Heart left ventricle (tissue), 13 donors: ENCODE results near the gene ABR.

ENCODE experiments used
- CTCF ChIP-seq, 12 donors: fragments of 200-600 bp; sonication (generic) in 4 of 12; IDR thresholded peaks; one replicate each; pipeline versions ENCODE4 v1.5.0 to v1.8.0; 2018 to 2022; ENCODE audit warnings: antibody characterized with exemption in 12 of 12, mild to moderate bottlenecking in 5 of 12
- POLR2A ChIP-seq, 2 donors: fragments of 450-650 bp; IDR thresholded peaks; one replicate each; pipeline ENCODE4 v1.6.1; 2017; ENCODE audit warnings: antibody characterized with exemption in 2 of 2, mild to moderate bottlenecking in 2 of 2, moderate library complexity in 2 of 2
- donor health status: ischemic (EF 13 %, LVEDD 7.1; RV severe dilation, severe dysfunction).
- donor health status: DM: no; HTN: yes; CAD: no.
- donor health status: DM: no; HTN: no; CAD: no.
- donor health status: ischemic (EF 25% LVEDD 6.9; RV normal size, moderate dysfunction).
- donor health status: ischemic (EF 25% LVEDD 5.7; RV mildly dilated, moderate dysfunction).
- donor health status: ischemic (EF 35%, LVEDD 5.7; RV mildly dilated, moderate dysfunction).
- donor health status: nonischemic (EF 11% LVEDD 7.7; RV severe dilation, severe dysfunction).
- donor health status: DM: yes; HTN: yes; CAD: no.
- donor health status: PGD.
- donor health status: ischemic (EF 29% LVEDD 5.4; RV normal size, mild dysfunction).
- donor health status: nonischemic (EF 23%, LVEDD 6.1; RV moderate dilation, normal function).

- no peak for TF ChIP-seq POLR2A (IDR thresholded peaks at IDR 0.05)
- no peak for TF ChIP-seq CTCF (IDR thresholded peaks at IDR 0.05)
These were observed 10.4 kb downstream of the ABR start for GRCh38 chr17:1169221-1169928.
